Esophagus muscularis mucosa (tissue), 4 donors: ENCODE measurements around the gene GRAMD2B. TPM values are rescaled to one million over a fixed set of nuclear protein-coding genes. Genes with fewer than 3 reads are reported as not detected.

Experiments used
- DNase-seq: peaks from one replicate; pipeline ENCODE4 v3.0.0-alpha.2; 2017; ENCODE audit errors: extremely low spot score
- H3K27ac ChIP-seq, 4 donors: fragments of 200-600 bp; sonication (generic); replicated peaks in 1 of 4; 1 replicate in 3 of 4; 2 replicates in 1 of 4; pipeline ENCODE4 v1.5.1; 2016 to 2019; ENCODE audit warnings: mild to moderate bottlenecking in 1 of 4
- H3K27me3 ChIP-seq, 4 donors: fragments of 200-600 bp; sonication (generic); one replicate each; pipeline versions ENCODE4 v1.5.1 to v1.6.0; 2016 to 2019
- H3K36me3 ChIP-seq, 4 donors: fragments of 200-600 bp; sonication (generic); one replicate each; pipeline ENCODE4 v1.5.1; 2016 to 2019
- H3K4me1 ChIP-seq, 4 donors: fragments of 200-600 bp; sonication (generic); one replicate each; pipeline ENCODE4 v1.5.1; 2016 to 2019
- H3K4me3 ChIP-seq, 4 donors: fragments of 200-600 bp; sonication (generic); 1 replicate in 2 of 4; 2 replicates in 2 of 4; pipeline ENCODE4 v1.5.1; 2016 to 2019; ENCODE audit warnings: mild to moderate bottlenecking in 4 of 4, moderate library complexity in 1 of 4
- H3K9me3 ChIP-seq, 4 donors: fragments of 200-600 bp; sonication (generic); 1 replicate in 3 of 4; 2 replicates in 1 of 4; pipeline ENCODE4 v1.5.1; 2016 to 2019
- CTCF ChIP-seq, 3 experiments: fragments of 200-600 bp in 2 of 3; fragments of 450-650 bp in 1 of 3; sonication (generic) in 2 of 3; IDR thresholded peaks; one replicate each; pipeline ENCODE4 v1.5.1; 2017 to 2019; ENCODE audit warnings: antibody characterized with exemption in 3 of 3, mild to moderate bottlenecking in 2 of 3, moderate library complexity in 1 of 3
- EP300 ChIP-seq: sonication (generic); formaldehyde crosslinking; IDR thresholded peaks from one replicate; pipeline ENCODE4 v1.6.1; 2017; ENCODE audit warnings: antibody characterized with exemption
- POLR2A ChIP-seq: fragments of 450-650 bp; IDR thresholded peaks from one replicate; pipeline ENCODE4 v1.6.1; 2017; ENCODE audit warnings: antibody characterized with exemption, moderate library complexity, mild to moderate bottlenecking, low read depth
- POLR2AphosphoS5 ChIP-seq, 2 donors: sonication (generic); formaldehyde crosslinking; IDR thresholded peaks; one replicate each; pipeline ENCODE4 v1.6.1; 2017; ENCODE audit warnings: antibody characterized with exemption in 2 of 2
- WGBS: methylation state at CpG from one replicate; pipeline ENCODE4 v1.1.5; 2018; 5-methylcytosine and 5-hydroxymethylcytosine counted together
- intact Hi-C: fragments of 100-400 bp; cut with DNase I; formaldehyde crosslinking; loops from one replicate; pipeline ENCODE4 v1.15.1; 2023
- total RNA-seq, 4 donors: library from RNA; depleted of rRNA; stranded (reverse); fragments of >200 nt; gene quantifications; one replicate each; pipeline versions ENCODE4 v1.1.0 to v1.2.1, GENCODE V29; 2016

GRAMD2B gene
- total RNA-seq, 4 donors from 2014 or later: 37.9 to 76.5 (median 49.4) TPM

- Histone ChIP-seq H3K4me1 (peaks cover 4 to 13% (median 11%) of the 10 kb centered on the region in 4 donors), H3K36me3 (peaks cover 11 to 43% (median 22%) of the 10 kb centered on the region in 4 donors), H3K4me3 (no peak overlapping the region), H3K27me3 (no peaks in the 10 kb centered on the region), H3K27ac (no peak overlapping the region), H3K9me3 (no peaks in the 10 kb centered on the region)
- TF ChIP-seq EP300 (no peak), POLR2A (no peak), POLR2AphosphoS5 (IDR thresholded peaks at IDR 0.05) (no peak), CTCF (IDR thresholded peaks at IDR 0.05) (no peak)
- WGBS: 79% methylated on average over 2 of the region's 2 CpGs
- DNase-seq: no peak
- intact Hi-C loops: loop anchor here (5.0 kb wide), 1 partner anchor 50 kb away; no protein-coding TSS in a partner anchor
Measured at GRCh38 chr5:126542441-126542840, 119.2 kb downstream of the GRAMD2B start.

DNA sequence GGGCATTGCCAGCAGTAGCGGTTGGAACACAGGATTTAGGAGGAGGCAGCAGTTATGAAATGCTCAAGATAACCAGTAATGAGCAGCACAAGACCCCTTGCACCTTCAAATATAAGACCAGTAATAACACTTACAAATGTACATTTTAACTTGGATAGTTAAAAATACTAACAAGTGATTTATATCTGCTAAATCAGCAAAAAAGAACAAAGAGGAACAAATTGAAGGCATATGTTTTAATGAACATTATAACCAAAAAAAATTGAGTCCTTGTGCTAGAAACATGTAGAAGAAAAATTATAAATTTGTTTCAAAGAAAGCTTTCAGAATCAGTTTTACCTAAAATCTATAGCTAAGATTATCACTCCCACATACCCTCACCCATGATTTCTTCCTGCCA, 119.8 kb downstream of the GRAMD2B start:
- peaks cover 11 to 49% (median 26%) of the 10 kb centered on the region in 4 donors for H3K36me3 ChIP-seq
- H3K4me1 ChIP-seq: peaks cover 4 to 13% (median 9%) of the 10 kb centered on the region in 4 donors
- intact Hi-C loops: loop anchor here (5.0 kb wide), 1 partner anchor 49 kb away; no protein-coding TSS in a partner anchor
- no peak overlapping the region for H3K27ac ChIP-seq
- H3K9me3 ChIP-seq: no peaks in the 10 kb centered on the region
- H3K4me3 ChIP-seq: no peak overlapping the region
- no peaks in the 10 kb centered on the region for H3K27me3 ChIP-seq
- DNase-seq: no peak
- 100% methylated on average over 1 of the region's 1 CpG for WGBS
- no peak for TF ChIP-seq EP300
- TF ChIP-seq CTCF (IDR thresholded peaks at IDR 0.05): no peak
- no peak for TF ChIP-seq POLR2AphosphoS5 (IDR thresholded peaks at IDR 0.05)
- TF ChIP-seq POLR2A: no peak

GRCh38 chr5:126543660-126544059, 120.5 kb downstream of the GRAMD2B start:
- Histone ChIP-seq H3K27me3 (no peaks in the 10 kb centered on the region), H3K4me3 (no peak overlapping the region), H3K36me3 (peaks cover 11 to 56% (median 32%) of the 10 kb centered on the region in 4 donors), H3K9me3 (no peaks in the 10 kb centered on the region), H3K4me1 (peaks cover 4 to 10% (median 7%) of the 10 kb centered on the region in 4 donors), H3K27ac (no peak overlapping the region)
- intact Hi-C loops: loop anchor here (5.0 kb wide), 1 partner anchor 49 kb away; no protein-coding TSS in a partner anchor
- WGBS: 97% methylated on average over 2 of the region's 2 CpGs
- TF ChIP-seq CTCF (IDR thresholded peaks at IDR 0.05): no peak
- TF ChIP-seq POLR2AphosphoS5 (IDR thresholded peaks at IDR 0.05): no peak
- TF ChIP-seq EP300: no peak
- no peak for TF ChIP-seq POLR2A
- no peak for DNase-seq

Other genes with a start within 250 kb of the GRAMD2B start
- gene ALDH7A1, start 171.8 kb downstream of the GRAMD2B start, total RNA-seq: 10 to 100 TPM; 14.9 to 17.7 (median 15.5) TPM
- 10 to 100 TPM; 37.8 to 49.0 (median 42.9) TPM for gene PHAX, start 177.5 kb downstream of the GRAMD2B start, total RNA-seq